ENCODE data around the gene SOX1. TPM values are rescaled to one million over a fixed set of nuclear protein-coding genes. Genes with fewer than 3 reads are reported as not detected.

SOX1 gene
- total and polyA plus RNA-seq, 10 of the 15 experiments (the other 5 are each of a cell fraction or from before 2014, with no cell fraction given), result not detected

GRCh38 chr13:112028481-112028880, 38.5 kb upstream of the SOX1 start:
- Histone ChIP-seq H3K4me1 (ENCODE audit: control insufficient read depth, insufficient read depth, low read length) (no peaks in the 10 kb centered on the region), H2AFZ (ENCODE audit: control insufficient read depth, low read depth, low read length) (no peak overlapping the region), H3K79me2 (ENCODE audit: control insufficient read depth, insufficient read depth, low read length) (no peaks in the 10 kb centered on the region), H3K27ac (ENCODE audit: control insufficient read depth, insufficient read depth) (no peak overlapping the region), H3K4me3 (no peak overlapping the region), H3K36me3 (ENCODE audit: control insufficient read depth in 2 of 2, insufficient read depth in 2 of 2, low read length in 1 of 2) (no peaks in the 10 kb centered on the region), H3K4me2 (ENCODE audit: control insufficient read depth, insufficient read depth) (no peak overlapping the region), H3K27me3 (replicated peaks in 1 of 2; ENCODE audit: control insufficient read depth in 2 of 2, insufficient read depth in 2 of 2, low read length in 1 of 2) (no peaks in the 10 kb centered on the region), H4K20me1 (ENCODE audit: control insufficient read depth, insufficient read depth) (no peaks in the 10 kb centered on the region), H3K9me3 (replicated peaks; ENCODE audit: control insufficient read depth, insufficient read depth, low read length) (no peaks in the 10 kb centered on the region; the same call in 2 of the 3 replicates), H3K9ac (ENCODE audit: control insufficient read depth, insufficient read depth, low read length) (no peak overlapping the region)
- ChIA-PET RAD21 (ENCODE audit: unreplicated experiment) (no interaction called here), CTCF (no interaction called here), SMC1A (ENCODE audit: uncharacterized antibody, unreplicated experiment) (no interaction called here), POLR2A (no interaction called here)
- TF ChIP-seq ZBTB33 (IDR thresholded peaks at IDR 0.05), result no peak
- TF ChIP-seq ZBED1 (IDR thresholded peaks at IDR 0.05; ENCODE audit: borderline replicate concordance), result no peak
- TF ChIP-seq PAX5 (IDR thresholded peaks at IDR 0.05; ENCODE audit: borderline replicate concordance, low read depth, low read length), result no peak
- no peak for TF ChIP-seq TCF3 (IDR thresholded peaks at IDR 0.05; ENCODE audit: borderline replicate concordance, insufficient read depth, low read depth, low read length)
- DNase-seq (ENCODE audit: low read depth, low spot score) (no peak), FAIRE-seq (no peak), ATAC-seq (no peak)
- BruUV-seq (replicated peaks), result no TSS peak
- in situ Hi-C loops (cut with MboI), result no loop called here
- intact Hi-C loops (cut with micrococcal nuclease; ENCODE audit: unreplicated experiment), result no loop called here
- WGBS (ENCODE audit: insufficient coverage, insufficient replicate concordance, low lambda C conversion rate, missing lambda C conversion rate), result 60% methylated on average over 14 of the region's 14 CpGs

- ChIA-PET RAD21 (ENCODE audit: unreplicated experiment) (no interaction called here), POLR2A (no interaction called here), CTCF (no interaction called here), SMC1A (ENCODE audit: uncharacterized antibody, unreplicated experiment) (no interaction called here)
- FAIRE-seq, result no peak
- WGBS (ENCODE audit: insufficient coverage, insufficient replicate concordance, low lambda C conversion rate, missing lambda C conversion rate), result 45% methylated on average over 11 of the region's 11 CpGs
- in situ Hi-C loops (cut with MboI) (no loop called here), intact Hi-C loops (cut with micrococcal nuclease; ENCODE audit: unreplicated experiment) (no loop called here)
- Histone ChIP-seq H4K20me1 (ENCODE audit: control insufficient read depth, insufficient read depth) (no peaks in the 10 kb centered on the region), H3K4me3 (no peak overlapping the region), H3K9me3 (replicated peaks; ENCODE audit: control insufficient read depth, insufficient read depth, low read length) (no peaks in the 10 kb centered on the region; the same call in 2 of the 3 replicates), H3K27ac (ENCODE audit: control insufficient read depth, insufficient read depth) (no peak overlapping the region), H3K4me1 (ENCODE audit: control insufficient read depth, insufficient read depth, low read length) (no peaks in the 10 kb centered on the region), H3K36me3 (ENCODE audit: control insufficient read depth in 2 of 2, insufficient read depth in 2 of 2, low read length in 1 of 2) (no peaks in the 10 kb centered on the region), H3K79me2 (ENCODE audit: control insufficient read depth, insufficient read depth, low read length) (no peaks in the 10 kb centered on the region), H3K4me2 (ENCODE audit: control insufficient read depth, insufficient read depth) (no peak overlapping the region), H2AFZ (ENCODE audit: control insufficient read depth, low read depth, low read length) (no peak overlapping the region), H3K27me3 (replicated peaks in 1 of 2; ENCODE audit: control insufficient read depth in 2 of 2, insufficient read depth in 2 of 2, low read length in 1 of 2) (no peaks in the 10 kb centered on the region), H3K9ac (ENCODE audit: control insufficient read depth, insufficient read depth, low read length) (no peak overlapping the region)
- no peak for DNase-seq (ENCODE audit: low read depth, low spot score)
- BruUV-seq (replicated peaks), result no TSS peak
- TF ChIP-seq GABPA (IDR thresholded peaks at IDR 0.05; ENCODE audit: low read depth) (no peak), STAT3 (IDR thresholded peaks at IDR 0.05; ENCODE audit: low read depth, low read length) (no peak), NKRF (conservative IDR thresholded peaks at IDR 0.05) (no peak), MTA3 (IDR thresholded peaks at IDR 0.05; ENCODE audit: borderline replicate concordance, low read length) (no peak), ETV6 (conservative IDR thresholded peaks at IDR 0.05 in 1 of 2, IDR thresholded peaks at IDR 0.05 in 1 of 2; ENCODE audit: borderline replicate concordance in 1 of 2, low read depth in 1 of 2) (no peak), MYC (IDR thresholded peaks at IDR 0.05; ENCODE audit: insufficient read depth, insufficient read length, insufficient replicate concordance, low read length, severe bottlenecking) (no peak)
- no peak for ATAC-seq
These were observed 37.8 kb upstream of the SOX1 start for GRCh38 chr13:112029143-112029542.
